CD14-positive monocyte (primary cell): ENCODE measurements around the gene PTPRU. TPM values are rescaled to one million over a fixed set of nuclear protein-coding genes. Genes with fewer than 3 reads are reported as not detected.

ENCODE experiments used
- DNase-seq, 3 donors: peaks; one replicate each; pipeline ENCODE4 v3.0.0-alpha.2; 2011 to 2022
- H2AFZ ChIP-seq: 2 replicates; pipeline ENCODE4 v1.6.0; 2012; ENCODE audit warnings: mild to moderate bottlenecking, low read depth, low read length, inconsistent platforms; ENCODE audit not compliant: insufficient read depth, poor library complexity, severe bottlenecking
- H3K27ac ChIP-seq, 2 donors: 1 replicate in 1 of 2; 2 replicates in 1 of 2; pipeline ENCODE4 v1.5.1; 2012 to 2013; ENCODE audit warnings: low read length in 2 of 2, control low read depth in 1 of 2, inconsistent platforms in 1 of 2, low read depth in 1 of 2, mild to moderate bottlenecking in 1 of 2
- H3K27me3 ChIP-seq, 2 donors: one replicate each; pipeline versions ENCODE4 v1.6.0 to v1.6.1; 2011 to 2013; ENCODE audit warnings: low read length in 2 of 2; ENCODE audit not compliant: control insufficient read depth in 2 of 2, insufficient read depth in 2 of 2
- H3K36me3 ChIP-seq, 2 donors: replicated peaks in 1 of 2; 1 replicate in 1 of 2; 2 replicates in 1 of 2; pipeline versions ENCODE4 v1.5.1 to v1.6.1; 2012 to 2013; ENCODE audit warnings: low read length in 2 of 2, control low read depth in 1 of 2, inconsistent platforms in 1 of 2, mild to moderate bottlenecking in 1 of 2; ENCODE audit not compliant: insufficient read depth in 2 of 2, control insufficient read depth in 1 of 2
- H3K4me1 ChIP-seq, 2 donors: 1 replicate in 1 of 2; 2 replicates in 1 of 2; pipeline versions ENCODE4 v1.5.1 to v1.6.1; 2012 to 2013; ENCODE audit warnings: low read length in 2 of 2, control low read depth in 1 of 2, inconsistent platforms in 1 of 2, mild to moderate bottlenecking in 1 of 2, moderate library complexity in 1 of 2; ENCODE audit not compliant: insufficient read depth in 2 of 2, control insufficient read depth in 1 of 2
- H3K4me2 ChIP-seq: replicated peaks from 2 replicates; pipeline ENCODE3; 2012; ENCODE audit warnings: low read length, moderate library complexity, mild to moderate bottlenecking; ENCODE audit not compliant: poor library complexity, severe bottlenecking; ENCODE audit errors: extremely low read depth
- H3K4me3 ChIP-seq, 3 experiments: fragments of 200-600 bp in 1 of 3; sonication (generic) in 1 of 3; replicated peaks in 1 of 3; 1 replicate in 2 of 3; 2 replicates in 1 of 3; pipeline ENCODE4 v1.5.1; 2011 to 2013; ENCODE audit warnings: low read length in 3 of 3, mild to moderate bottlenecking in 3 of 3, control low read depth in 2 of 3, low read depth in 2 of 3, inconsistent platforms in 1 of 3, moderate library complexity in 1 of 3
- H3K79me2 ChIP-seq: 2 replicates; pipeline ENCODE4 v1.6.0; 2012; ENCODE audit warnings: mild to moderate bottlenecking, control low read depth, inconsistent platforms, low read length, moderate library complexity; ENCODE audit not compliant: insufficient read depth
- H3K9ac ChIP-seq: 2 replicates; pipeline ENCODE4 v1.6.0; 2017; ENCODE audit warnings: low read length, mild to moderate bottlenecking; ENCODE audit not compliant: insufficient read depth, poor library complexity, severe bottlenecking
- H3K9me3 ChIP-seq, 2 donors: replicated peaks in 1 of 2; 1 replicate in 1 of 2; 2 replicates in 1 of 2; pipeline versions ENCODE4 v1.5.1 to v1.6.1; 2012 to 2013; ENCODE audit warnings: low read length in 2 of 2, control low read depth in 1 of 2; ENCODE audit not compliant: control insufficient read depth in 1 of 2, insufficient read depth in 1 of 2
- H4K20me1 ChIP-seq: 2 replicates; pipeline ENCODE4 v1.6.0; 2012; ENCODE audit warnings: mild to moderate bottlenecking, low read length, control low read depth, moderate library complexity; ENCODE audit not compliant: insufficient read depth
- H3K27ac Mint-ChIP-seq, 7 donors: one replicate each; pipeline ENCODE4 v1.8.0; 2020; ENCODE audit warnings: mild to moderate bottlenecking in 7 of 7, mixed read lengths in 7 of 7, moderate library complexity in 6 of 7, inconsistent platforms in 2 of 7
- H3K27me3 Mint-ChIP-seq, 3 donors: one replicate each; pipeline ENCODE4 v1.8.0; 2021 to 2022; ENCODE audit warnings: low read depth in 3 of 3, mild to moderate bottlenecking in 3 of 3, mixed read lengths in 3 of 3, moderate library complexity in 3 of 3, inconsistent platforms in 1 of 3
- H3K36me3 Mint-ChIP-seq, 2 donors: one replicate each; pipeline ENCODE4 v1.8.0; 2020; ENCODE audit warnings: mixed read lengths in 2 of 2, inconsistent platforms in 1 of 2, mild to moderate bottlenecking in 1 of 2
- H3K4me1 Mint-ChIP-seq: one replicate; pipeline ENCODE4 v1.8.0; 2020; ENCODE audit warnings: mild to moderate bottlenecking, mixed read lengths
- H3K4me3 Mint-ChIP-seq, 2 donors: one replicate each; pipeline ENCODE4 v1.8.0; 2020; ENCODE audit warnings: mild to moderate bottlenecking in 2 of 2, mixed read lengths in 2 of 2, moderate library complexity in 1 of 2
- H3K9me3 Mint-ChIP-seq, 7 donors: one replicate each; pipeline ENCODE4 v1.8.0; 2020 to 2022; ENCODE audit warnings: mixed read lengths in 7 of 7, mild to moderate bottlenecking in 6 of 7, moderate library complexity in 6 of 7, inconsistent platforms in 2 of 7
- CTCF ChIP-seq: fragments of 200-600 bp; IDR thresholded peaks from one replicate; pipeline ENCODE4 v1.8.0; 2022; ENCODE audit warnings: antibody characterized with exemption, mild to moderate bottlenecking
- WGBS: methylation state at CpG from one replicate; pipeline ENCODE4 v1.1.5; 2013; ENCODE audit warnings: missing lambda C conversion rate; ENCODE audit not compliant: insufficient coverage; 5-methylcytosine and 5-hydroxymethylcytosine counted together
- intact Hi-C, 2 donors: fragments of 100-400 bp; cut with micrococcal nuclease; formaldehyde crosslinking; loops; one replicate each; pipeline versions ENCODE4 v1.15.0 to v1.15.1; 2023
- polyA plus RNA-seq, 3 donors: library from polyadenylated mRNA; depleted of rRNA in 1 of 3; unstranded in 2 of 3; stranded (reverse) in 1 of 3; fragments of 300-500 nt in 2 of 3; fragments of >200 nt in 1 of 3; fragmentation: Illumina TruSeq in 2 of 3; gene quantifications; 1 replicate in 2 of 3; 2 replicates in 1 of 3; pipeline ENCODE4 v1.2.3, GENCODE V29; 2012 to 2021

PTPRU gene
- polyA plus RNA-seq, 3 donors: 0.42 to 1.4 TPM; not detected in 1

- Mint-ChIP-seq H3K27me3 (peaks cover 42 to 62% (median 54%) of the 10 kb centered on the region in 3 donors), H3K27ac (no peak overlapping the region), H3K9me3 (peaks cover 0 to 7% (median 2%) of the 10 kb centered on the region in 7 donors), H3K4me3 (peak overlapping the region; percentile 77 to 91), H3K36me3 (peaks cover 3% of the 10 kb centered on the region in 2 donors), H3K4me1 (peaks cover 9% of the 10 kb centered on the region)
- Histone ChIP-seq H3K27me3 (peaks cover 28 to 59% of the 10 kb centered on the region in 2 donors), H2AFZ (peak overlapping the region; percentile 50), H3K4me1 (peaks cover 9 to 11% of the 10 kb centered on the region in 2 donors), H3K4me2 (peak overlapping the region; percentile 88), H3K4me3 (peak overlapping the region; percentile 17 to 73 (median 41)), H3K36me3 (no peaks in the 10 kb centered on the region), H3K9me3 (peaks cover 0 to 11% of the 10 kb centered on the region in 2 donors), H3K27ac (no peak overlapping the region), H3K9ac (no peak overlapping the region), H3K79me2 (no peaks in the 10 kb centered on the region), H4K20me1 (no peaks in the 10 kb centered on the region)
- DNase-seq: peak; percentile 9 to 32 (median 17)
- intact Hi-C loops: no loop called here
- 2% methylated on average over 55 of the region's 56 CpGs for WGBS
- TF ChIP-seq CTCF: no peak
Observed at GRCh38 chr1:29259802-29260441, 23.6 kb downstream of the PTPRU start.

GRCh38 chr1:29260531-29260930 lies 24.2 kb downstream of the PTPRU start:
- peaks cover 9% of the 10 kb centered on the region for H3K4me1 Mint-ChIP-seq
- peak overlapping the region; percentile 50 for H2AFZ ChIP-seq
- TF ChIP-seq CTCF: no peak
- H3K27me3 ChIP-seq: peaks cover 28 to 59% of the 10 kb centered on the region in 2 donors
- H3K36me3 Mint-ChIP-seq: peaks cover 3% of the 10 kb centered on the region in 2 donors
- H3K9ac ChIP-seq: no peak overlapping the region
- peaks cover 0 to 7% (median 2%) of the 10 kb centered on the region in 7 donors for H3K9me3 Mint-ChIP-seq
- peaks cover 0 to 11% of the 10 kb centered on the region in 2 donors for H3K9me3 ChIP-seq
- H3K4me3 ChIP-seq: peak overlapping the region in 1 of 3 experiments; percentile 73
- WGBS: 25% methylated on average over 29 of the region's 29 CpGs
- H3K36me3 ChIP-seq: no peaks in the 10 kb centered on the region
- no peaks in the 10 kb centered on the region for H3K79me2 ChIP-seq
- no peak for DNase-seq
- H3K4me3 Mint-ChIP-seq: peak overlapping the region; percentile 9 to 91
- intact Hi-C loops: no loop called here
- peaks cover 9 to 11% of the 10 kb centered on the region in 2 donors for H3K4me1 ChIP-seq
- H3K27ac ChIP-seq: no peak overlapping the region
- peak overlapping the region; percentile 88 for H3K4me2 ChIP-seq
- H3K27ac Mint-ChIP-seq: no peak overlapping the region
- no peaks in the 10 kb centered on the region for H4K20me1 ChIP-seq
- peaks cover 42 to 67% (median 59%) of the 10 kb centered on the region in 3 donors for H3K27me3 Mint-ChIP-seq
